ENCODE measurements around the gene GBA3.
A peak's percentile ranks its signal among the peaks of the same experiment; 100 is the strongest.

The GBA3 gene

GRCh38 chr4:22668301-22668700 is 24.4 kb upstream of the GBA3 start:
- no peak overlapping the region for H3K27ac ChIP-seq (ENCODE audit: low read depth, low read length)
- peaks cover 2 to 4% of the 10 kb centered on the region in 2 experiments for H3K4me1 ChIP-seq (ENCODE audit: control insufficient read depth in 1 of 2, insufficient read depth in 2 of 2, low read length in 2 of 2)
- H3K18ac ChIP-seq (ENCODE audit: low read length) = no peak overlapping the region
- H2BK120ac ChIP-seq (ENCODE audit: insufficient read depth, low read length, poor library complexity) = no peak overlapping the region
- no peak overlapping the region for H3K9ac ChIP-seq (ENCODE audit: low read length)
- H2BK12ac ChIP-seq (ENCODE audit: low read length) = no peak overlapping the region
- no peaks in the 10 kb centered on the region for H3K27me3 ChIP-seq (ENCODE audit: insufficient read depth, low read length)
- H4K91ac ChIP-seq (ENCODE audit: low read depth, low read length) = no peak overlapping the region
- no peaks in the 10 kb centered on the region for H3K79me1 ChIP-seq (ENCODE audit: low read length)
- no peak overlapping the region for H3K4ac ChIP-seq (ENCODE audit: low read depth, low read length)
- no peak overlapping the region for H3K4me2 ChIP-seq (ENCODE audit: low read length)
- no peak overlapping the region for H4K8ac ChIP-seq (ENCODE audit: low read depth, low read length)
- H3K9me3 ChIP-seq (ENCODE audit: insufficient read depth, low read depth, low read length) = no peaks in the 10 kb centered on the region
- H4K12ac ChIP-seq (ENCODE audit: low read depth, low read length) = no peak overlapping the region
- H3K14ac ChIP-seq (ENCODE audit: low read length) = no peak overlapping the region
- no peak overlapping the region for H3K4me3 ChIP-seq (ENCODE audit: low read depth, low read length)
- DNase-seq = no peak
- H2BK5ac ChIP-seq (ENCODE audit: low read depth, low read length, poor library complexity) = no peak overlapping the region
- no peak overlapping the region for H2AK5ac ChIP-seq (ENCODE audit: low read length)
- H2AFZ ChIP-seq (ENCODE audit: insufficient read depth, low read length, poor library complexity) = no peak overlapping the region
- no peak overlapping the region for H3K23ac ChIP-seq (ENCODE audit: low read length)
- no peaks in the 10 kb centered on the region for H3K36me3 ChIP-seq (ENCODE audit: control insufficient read depth in 1 of 2, insufficient read depth in 2 of 2, low read length in 2 of 2)
- H3K79me2 ChIP-seq (ENCODE audit: control insufficient read depth, insufficient read depth, low read length, poor library complexity) = no peaks in the 10 kb centered on the region

GRCh38 chr4:22668702-22669101 is 24.0 kb upstream of the GBA3 start:
- no peaks in the 10 kb centered on the region for H3K79me2 ChIP-seq (ENCODE audit: control insufficient read depth, insufficient read depth, low read length, poor library complexity)
- no peaks in the 10 kb centered on the region for H3K9me3 ChIP-seq (ENCODE audit: insufficient read depth, low read depth, low read length)
- no peak overlapping the region for H2BK5ac ChIP-seq (ENCODE audit: low read depth, low read length, poor library complexity)
- no peak overlapping the region for H3K4me2 ChIP-seq (ENCODE audit: low read length)
- H3K4ac ChIP-seq (ENCODE audit: low read depth, low read length) = no peak overlapping the region
- H3K27me3 ChIP-seq (ENCODE audit: insufficient read depth, low read length) = no peaks in the 10 kb centered on the region
- H2AK5ac ChIP-seq (ENCODE audit: low read length) = no peak overlapping the region
- DNase-seq = no peak
- H4K91ac ChIP-seq (ENCODE audit: low read depth, low read length) = no peak overlapping the region
- no peak overlapping the region for H3K4me3 ChIP-seq (ENCODE audit: low read depth, low read length)
- H3K9ac ChIP-seq (ENCODE audit: low read length) = no peak overlapping the region
- no peaks in the 10 kb centered on the region for H3K36me3 ChIP-seq (ENCODE audit: control insufficient read depth in 1 of 2, insufficient read depth in 2 of 2, low read length in 2 of 2)
- H3K23ac ChIP-seq (ENCODE audit: low read length) = no peak overlapping the region
- no peak overlapping the region for H2BK12ac ChIP-seq (ENCODE audit: low read length)
- H3K27ac ChIP-seq (ENCODE audit: low read depth, low read length) = no peak overlapping the region
- no peak overlapping the region for H2AFZ ChIP-seq (ENCODE audit: insufficient read depth, low read length, poor library complexity)
- no peaks in the 10 kb centered on the region for H3K79me1 ChIP-seq (ENCODE audit: low read length)
- H3K14ac ChIP-seq (ENCODE audit: low read length) = no peak overlapping the region
- peaks cover 2 to 4% of the 10 kb centered on the region in 2 experiments for H3K4me1 ChIP-seq (ENCODE audit: control insufficient read depth in 1 of 2, insufficient read depth in 2 of 2, low read length in 2 of 2)
- no peak overlapping the region for H3K18ac ChIP-seq (ENCODE audit: low read length)
- H4K12ac ChIP-seq (ENCODE audit: low read depth, low read length) = no peak overlapping the region
- no peak overlapping the region for H2BK120ac ChIP-seq (ENCODE audit: insufficient read depth, low read length, poor library complexity)
- no peak overlapping the region for H4K8ac ChIP-seq (ENCODE audit: low read depth, low read length)

GRCh38 chr4:22670956-22671355 is 21.8 kb upstream of the GBA3 start:
- WGBS (ENCODE audit: extremely low coverage, insufficient coverage, insufficient read length) = no CpG with 5 or more reads among the region's 1 CpG
- H3K9me3 ChIP-seq (ENCODE audit: insufficient read depth, low read depth, low read length) = no peaks in the 10 kb centered on the region
- H4K8ac ChIP-seq (ENCODE audit: low read depth, low read length) = no peak overlapping the region
- no peaks in the 10 kb centered on the region for H3K79me1 ChIP-seq (ENCODE audit: low read length)
- no peak overlapping the region for H2BK120ac ChIP-seq (ENCODE audit: insufficient read depth, low read length, poor library complexity)
- no peak overlapping the region for H4K12ac ChIP-seq (ENCODE audit: low read depth, low read length)
- H2BK12ac ChIP-seq (ENCODE audit: low read length) = no peak overlapping the region
- no peak overlapping the region for H3K4me3 ChIP-seq (ENCODE audit: low read depth, low read length)
- H3K4me1 ChIP-seq (ENCODE audit: control insufficient read depth in 1 of 2, insufficient read depth in 2 of 2, low read length in 2 of 2) = peaks cover 2 to 4% of the 10 kb centered on the region in 2 experiments
- no peak overlapping the region for H2AK5ac ChIP-seq (ENCODE audit: low read length)
- no peak overlapping the region for H3K9ac ChIP-seq (ENCODE audit: low read length)
- H3K79me2 ChIP-seq (ENCODE audit: control insufficient read depth, insufficient read depth, low read length, poor library complexity) = no peaks in the 10 kb centered on the region
- H3K23ac ChIP-seq (ENCODE audit: low read length) = no peak overlapping the region
- H3K27ac ChIP-seq (ENCODE audit: low read depth, low read length) = no peak overlapping the region
- H3K4me2 ChIP-seq (ENCODE audit: low read length) = no peak overlapping the region
- peak in 1 of 2 donors; percentile 68 for DNase-seq
- H3K27me3 ChIP-seq (ENCODE audit: insufficient read depth, low read length) = no peaks in the 10 kb centered on the region
- no peak overlapping the region for H3K4ac ChIP-seq (ENCODE audit: low read depth, low read length)
- H3K14ac ChIP-seq (ENCODE audit: low read length) = no peak overlapping the region
- H3K36me3 ChIP-seq (ENCODE audit: control insufficient read depth in 1 of 2, insufficient read depth in 2 of 2, low read length in 2 of 2) = no peaks in the 10 kb centered on the region
- H2AFZ ChIP-seq (ENCODE audit: insufficient read depth, low read length, poor library complexity) = no peak overlapping the region
- H4K91ac ChIP-seq (ENCODE audit: low read depth, low read length) = no peak overlapping the region
- no peak overlapping the region for H3K18ac ChIP-seq (ENCODE audit: low read length)
- no peak overlapping the region for H2BK5ac ChIP-seq (ENCODE audit: low read depth, low read length, poor library complexity)

- H2BK5ac ChIP-seq (ENCODE audit: low read depth, low read length, poor library complexity) = no peak overlapping the region
- H3K4me1 ChIP-seq (ENCODE audit: control insufficient read depth in 1 of 2, insufficient read depth in 2 of 2, low read length in 2 of 2) = peaks cover 0 to under 1% of the 10 kb centered on the region in 2 experiments
- H3K36me3 ChIP-seq (ENCODE audit: control insufficient read depth in 1 of 2, insufficient read depth in 2 of 2, low read length in 2 of 2) = no peaks in the 10 kb centered on the region
- H3K14ac ChIP-seq (ENCODE audit: low read length) = no peak overlapping the region
- H3K27me3 ChIP-seq (ENCODE audit: insufficient read depth, low read length) = no peaks in the 10 kb centered on the region
- no peak overlapping the region for H4K91ac ChIP-seq (ENCODE audit: low read depth, low read length)
- H3K4ac ChIP-seq (ENCODE audit: low read depth, low read length) = no peak overlapping the region
- H2AK5ac ChIP-seq (ENCODE audit: low read length) = no peak overlapping the region
- no peak for DNase-seq
- H3K79me1 ChIP-seq (ENCODE audit: low read length) = no peaks in the 10 kb centered on the region
- no peak overlapping the region for H2AFZ ChIP-seq (ENCODE audit: insufficient read depth, low read length, poor library complexity)
- H3K4me2 ChIP-seq (ENCODE audit: low read length) = no peak overlapping the region
- no peak overlapping the region for H3K27ac ChIP-seq (ENCODE audit: low read depth, low read length)
- no peaks in the 10 kb centered on the region for H3K79me2 ChIP-seq (ENCODE audit: control insufficient read depth, insufficient read depth, low read length, poor library complexity)
- H3K4me3 ChIP-seq (ENCODE audit: low read depth, low read length) = no peak overlapping the region
- H2BK12ac ChIP-seq (ENCODE audit: low read length) = no peak overlapping the region
- no peak overlapping the region for H2BK120ac ChIP-seq (ENCODE audit: insufficient read depth, low read length, poor library complexity)
- H3K18ac ChIP-seq (ENCODE audit: low read length) = no peak overlapping the region
- no CpG with 5 or more reads among the region's 1 CpG for WGBS (ENCODE audit: extremely low coverage, insufficient coverage, insufficient read length)
- H3K23ac ChIP-seq (ENCODE audit: low read length) = no peak overlapping the region
- no peak overlapping the region for H3K9ac ChIP-seq (ENCODE audit: low read length)
- no peaks in the 10 kb centered on the region for H3K9me3 ChIP-seq (ENCODE audit: insufficient read depth, low read depth, low read length)
- H4K8ac ChIP-seq (ENCODE audit: low read depth, low read length) = no peak overlapping the region
- H4K12ac ChIP-seq (ENCODE audit: low read depth, low read length) = no peak overlapping the region
These were observed 20.2 kb upstream of the GBA3 start for GRCh38 chr4:22672519-22672918.

GRCh38 chr4:22672944-22673343 is 19.8 kb upstream of the GBA3 start:
- Histone ChIP-seq H3K9me3 (ENCODE audit: insufficient read depth, low read depth, low read length) (no peaks in the 10 kb centered on the region), H3K79me1 (ENCODE audit: low read length) (no peaks in the 10 kb centered on the region), H4K91ac (ENCODE audit: low read depth, low read length) (no peak overlapping the region), H2BK120ac (ENCODE audit: insufficient read depth, low read length, poor library complexity) (no peak overlapping the region), H3K4me3 (ENCODE audit: low read depth, low read length) (no peak overlapping the region), H3K4ac (ENCODE audit: low read depth, low read length) (no peak overlapping the region), H3K27ac (ENCODE audit: low read depth, low read length) (no peak overlapping the region), H3K79me2 (ENCODE audit: control insufficient read depth, insufficient read depth, low read length, poor library complexity) (no peaks in the 10 kb centered on the region), H4K12ac (ENCODE audit: low read depth, low read length) (no peak overlapping the region), H3K23ac (ENCODE audit: low read length) (no peak overlapping the region), H2AFZ (ENCODE audit: insufficient read depth, low read length, poor library complexity) (no peak overlapping the region), H2AK5ac (ENCODE audit: low read length) (no peak overlapping the region), H3K27me3 (ENCODE audit: insufficient read depth, low read length) (no peaks in the 10 kb centered on the region), H2BK5ac (ENCODE audit: low read depth, low read length, poor library complexity) (no peak overlapping the region), H3K4me1 (ENCODE audit: control insufficient read depth in 1 of 2, insufficient read depth in 2 of 2, low read length in 2 of 2) (no peaks in the 10 kb centered on the region), H3K9ac (ENCODE audit: low read length) (no peak overlapping the region), H2BK12ac (ENCODE audit: low read length) (no peak overlapping the region), H3K18ac (ENCODE audit: low read length) (no peak overlapping the region), H3K4me2 (ENCODE audit: low read length) (no peak overlapping the region), H4K8ac (ENCODE audit: low read depth, low read length) (no peak overlapping the region), H3K36me3 (ENCODE audit: control insufficient read depth in 1 of 2, insufficient read depth in 2 of 2, low read length in 2 of 2) (no peaks in the 10 kb centered on the region), H3K14ac (ENCODE audit: low read length) (no peak overlapping the region)
- no peak for DNase-seq
- WGBS (ENCODE audit: extremely low coverage, insufficient coverage, insufficient read length) = no CpG with 5 or more reads among the region's 4 CpGs

Measured in trophoblast cell (in vitro differentiated cells and primary cell).